H1 (cell line): Measurements from ENCODE around the gene HDAC9. TPM values are rescaled to one million over a fixed set of nuclear protein-coding genes. Genes with fewer than 3 reads are reported as not detected.
A peak's percentile ranks its signal among the peaks of the same experiment; 100 is the strongest.

ENCODE experiments used
- CTCF ChIA-PET: fragments of 300-600 bp; sonication (Branson Sonifier 250); formaldehyde crosslinking; loops from one replicate; lab custom pipeline; 2021; ENCODE audit not compliant: partially characterized antibody; lab: Charles Lee
- POLR2A ChIA-PET: fragments of 300-600 bp; sonication (Branson Sonifier 250); formaldehyde crosslinking; loops from one replicate; lab custom pipeline; 2021; ENCODE audit warnings: inconsistent platforms; ENCODE audit not compliant: partially characterized antibody; lab: Charles Lee
- DNase-seq, 2 experiments: peaks; one replicate each; pipeline versions ENCODE4 v3.0.0 to v3.0.0-alpha.2; 2010 to 2022; ENCODE audit warnings: low spot score in 2 of 2, low read depth in 1 of 2, mixed read lengths in 1 of 2
- FAIRE-seq: peaks from 2 replicates; lab custom pipeline; 2011; peaks lifted over from hg19 to GRCh38; lab: Jason Lieb, UNC
- H2AFZ ChIP-seq: 2 replicates; pipeline ENCODE4 v1.8.1; 2012; ENCODE audit warnings: low read length, inconsistent platforms
- H2AK5ac ChIP-seq: 2 replicates; pipeline ENCODE4 v1.6.1; 2013; ENCODE audit warnings: low read depth, low read length
- H2BK120ac ChIP-seq: replicated peaks from 2 replicates; pipeline ENCODE3; 2013; ENCODE audit warnings: low read depth, low read length, inconsistent platforms
- H2BK12ac ChIP-seq: 2 replicates; pipeline ENCODE4 v1.6.1; 2013; ENCODE audit warnings: low read depth, low read length
- H2BK15ac ChIP-seq: 2 replicates; pipeline ENCODE4 v1.6.1; 2013; ENCODE audit warnings: low read length
- H2BK20ac ChIP-seq: 2 replicates; pipeline ENCODE4 v1.6.1; 2013; ENCODE audit warnings: low read length
- H2BK5ac ChIP-seq: 2 replicates; pipeline ENCODE4 v1.6.1; 2013; ENCODE audit warnings: low read depth, low read length
- H3K14ac ChIP-seq: 2 replicates; pipeline ENCODE4 v1.6.1; 2013; ENCODE audit warnings: inconsistent platforms; ENCODE audit not compliant: insufficient read length
- H3K18ac ChIP-seq: 2 replicates; pipeline ENCODE4 v1.6.1; 2013; ENCODE audit warnings: low read length; ENCODE audit errors: extremely low read depth
- H3K23ac ChIP-seq: 2 replicates; pipeline ENCODE4 v1.6.1; 2013; ENCODE audit warnings: inconsistent platforms; ENCODE audit not compliant: insufficient read length
- H3K23me2 ChIP-seq: 2 replicates; pipeline ENCODE4 v1.6.1; 2013; ENCODE audit warnings: low read depth, low read length
- H3K27ac ChIP-seq: 2 replicates; pipeline ENCODE4 v1.6.1; 2011; ENCODE audit warnings: low read depth, low read length, inconsistent platforms
- H3K27me3 ChIP-seq, 4 experiments: replicated peaks in 1 of 4; 1 replicate in 1 of 4; 2 replicates in 3 of 4; pipeline versions ENCODE4 v1.6.1 to v1.8.1; 2011 to 2013; ENCODE audit warnings: low read length in 3 of 4, mild to moderate bottlenecking in 3 of 4, inconsistent platforms in 2 of 4, mixed read lengths in 2 of 4, moderate library complexity in 1 of 4; ENCODE audit not compliant: control insufficient read depth in 3 of 4, insufficient read depth in 3 of 4; ENCODE audit errors: extremely low read depth in 1 of 4
- H3K36me3 ChIP-seq, 4 experiments: 2 replicates each; pipeline versions ENCODE4 v1.6.1 to v1.8.1; 2011 to 2013; ENCODE audit warnings: mild to moderate bottlenecking in 4 of 4, low read length in 3 of 4, moderate library complexity in 2 of 4, control low read depth in 1 of 4, inconsistent platforms in 1 of 4; ENCODE audit not compliant: insufficient read depth in 4 of 4, control insufficient read depth in 2 of 4
- H3K4ac ChIP-seq: replicated peaks from 2 replicates; pipeline ENCODE3; 2013; ENCODE audit warnings: low read length, low read depth, mixed read lengths, inconsistent platforms; ENCODE audit not compliant: insufficient read length
- H3K4me1 ChIP-seq, 4 experiments: replicated peaks in 1 of 4; 1 replicate in 1 of 4; 2 replicates in 3 of 4; pipeline versions ENCODE4 v1.6.1 to v1.8.1; 2011 to 2013; ENCODE audit warnings: low read length in 3 of 4, inconsistent platforms in 2 of 4, mixed read lengths in 1 of 4; ENCODE audit not compliant: insufficient read depth in 4 of 4, control insufficient read depth in 3 of 4
- H3K4me2 ChIP-seq, 2 experiments: 2 replicates each; pipeline versions ENCODE4 v1.6.1 to v1.8.1; 2011 to 2013; ENCODE audit warnings: low read depth in 2 of 2, low read length in 2 of 2, control low read depth in 1 of 2, inconsistent platforms in 1 of 2, mild to moderate bottlenecking in 1 of 2; ENCODE audit not compliant: insufficient read depth in 1 of 2
- H3K4me3 ChIP-seq, 4 experiments: fragments of 200-600, 300-600 bp in 1 of 4; sonication (generic), shearing (Covaris generic), sonication (Bioruptor Twin) in 1 of 4; 2 replicates each; pipeline versions ENCODE4 v1.5.1 to v1.8.1; 2011 to 2016; ENCODE audit warnings: low read length in 4 of 4, low read depth in 3 of 4, control low read depth in 2 of 4, inconsistent platforms in 2 of 4, mild to moderate bottlenecking in 2 of 4, mixed read lengths in 1 of 4, moderate library complexity in 1 of 4; ENCODE audit not compliant: insufficient read depth in 2 of 4; ENCODE audit errors: extremely low read depth in 1 of 4
- H3K56ac ChIP-seq: replicated peaks from 2 replicates; pipeline ENCODE3; 2013; ENCODE audit warnings: low read depth, mild to moderate bottlenecking, mixed read lengths, low read length, inconsistent platforms; ENCODE audit not compliant: insufficient read length
- H3K79me1 ChIP-seq: 2 replicates; pipeline ENCODE4 v1.6.1; 2013; ENCODE audit warnings: low read depth, low read length, control low read depth
- H3K79me2 ChIP-seq, 2 experiments: 2 replicates each; pipeline versions ENCODE4 v1.6.1 to v1.8.1; 2012 to 2013; ENCODE audit warnings: low read length in 2 of 2, mild to moderate bottlenecking in 2 of 2, inconsistent platforms in 1 of 2; ENCODE audit not compliant: insufficient read depth in 2 of 2, control insufficient read depth in 1 of 2
- H3K9ac ChIP-seq, 4 experiments: replicated peaks in 1 of 4; 1 replicate in 1 of 4; 2 replicates in 3 of 4; pipeline versions ENCODE4 v1.6.1 to v1.8.1; 2011 to 2013; ENCODE audit warnings: low read depth in 3 of 4, low read length in 3 of 4, control low read depth in 2 of 4, mild to moderate bottlenecking in 2 of 4, moderate library complexity in 2 of 4, inconsistent platforms in 1 of 4; ENCODE audit errors: extremely low read depth in 1 of 4
- H3K9me3 ChIP-seq, 2 experiments: 2 replicates each; pipeline versions ENCODE4 v1.6.1 to v1.8.1; 2012 to 2013; ENCODE audit warnings: mild to moderate bottlenecking in 2 of 2, moderate library complexity in 2 of 2, control low read depth in 1 of 2, inconsistent platforms in 1 of 2, low read depth in 1 of 2, low read length in 1 of 2, mixed read lengths in 1 of 2; ENCODE audit not compliant: insufficient read depth in 2 of 2
- H4K20me1 ChIP-seq, 2 experiments: replicated peaks in 1 of 2; 2 replicates each; pipeline versions ENCODE3 to v1.8.1; 2011 to 2013; ENCODE audit warnings: inconsistent platforms in 2 of 2, low read length in 2 of 2, mild to moderate bottlenecking in 1 of 2; ENCODE audit not compliant: insufficient read depth in 2 of 2, control insufficient read depth in 1 of 2
- H4K5ac ChIP-seq: 2 replicates; pipeline ENCODE4 v1.6.1; 2013; ENCODE audit warnings: low read length, low read depth, mixed read lengths, inconsistent platforms; ENCODE audit not compliant: insufficient read length
- H4K8ac ChIP-seq: 2 replicates; pipeline ENCODE4 v1.8.0; 2013; ENCODE audit warnings: mild to moderate bottlenecking, moderate library complexity, low read length, inconsistent platforms; ENCODE audit not compliant: insufficient read depth; ENCODE audit errors: extremely low read depth
- H4K91ac ChIP-seq: replicated peaks from 2 replicates; pipeline ENCODE3; 2013; ENCODE audit warnings: low read length, mixed read lengths, inconsistent platforms; ENCODE audit not compliant: insufficient read length
- CTBP2 ChIP-seq: IDR thresholded peaks from 2 replicates; pipeline ENCODE4 v1.7.0; 2011; ENCODE audit warnings: borderline replicate concordance, mild to moderate bottlenecking, moderate library complexity, mixed read lengths, low read length; ENCODE audit not compliant: insufficient read depth, insufficient read length
- HDAC6 ChIP-seq: IDR thresholded peaks from one replicate; pipeline ENCODE4 v1.7.1; 2012; ENCODE audit warnings: low read depth, mild to moderate bottlenecking, inconsistent platforms, low read length, moderate library complexity
- KDM1A ChIP-seq: fragments of 200-600, 300-600 bp; sonication (generic); IDR thresholded peaks from 2 replicates; pipeline ENCODE4 v1.7.1; 2016; ENCODE audit warnings: mild to moderate bottlenecking, low read length, borderline replicate concordance
- TBP ChIP-seq: IDR thresholded peaks from 2 replicates; pipeline ENCODE4 v1.6.1; 2011; ENCODE audit warnings: low read depth, low read length, improper control_type of control experiment
- WGBS, 2 experiments: shearing (Covaris generic) in 1 of 2; methylation state at CpG; one replicate each; pipeline versions ENCODE4 v1.1.6 to v1.1.7; 2013 to 2015; ENCODE audit warnings: low lambda C conversion rate in 2 of 2, mixed read lengths in 2 of 2, inconsistent platforms in 1 of 2, low coverage in 1 of 2, missing lambda C conversion rate in 1 of 2; ENCODE audit not compliant: insufficient replicate concordance in 2 of 2, insufficient coverage in 1 of 2, insufficient read length in 1 of 2; ENCODE audit errors: extremely low coverage in 1 of 2, missing lambda C conversion rate in 1 of 2; 5-methylcytosine and 5-hydroxymethylcytosine counted together
- polyA plus RNA-seq, 7 experiments: library from polyadenylated mRNA; depleted of rRNA in 3 of 7; stranded (reverse) in 5 of 7; unstranded in 2 of 7; fragments of >200 nt in 5 of 7; fragments of 200-250 nt in 2 of 7; gene quantifications; 1 replicate in 5 of 7; 2 replicates in 1 of 7; 4 replicates in 1 of 7; pipeline versions ENCODE4 v1.2.1 to v1.2.3, GENCODE V29; 2011 to 2013; ENCODE audit warnings: missing spikeins in 2 of 7, mixed read lengths in 2 of 7
- total RNA-seq: library from RNA; stranded (reverse); fragmentation: NEBNext Ultra II Directional; extraction: Animal tissue kit (Norgen Biotek cat#: 25700); gene quantifications from 2 replicates; pipeline ENCODE4 v1.2.1, GENCODE V29; 2021
- TF ChIP-seq, protein P1 (sequence below): IDR thresholded peaks from 2 replicates; pipeline ENCODE4 v1.6.1; 2011; ENCODE audit warnings: low read length, improper control_type of control experiment

HDAC9 gene
- total and polyA plus RNA-seq, 2 of the 8 experiments (the other 6 are each of a cell fraction or from before 2014, with no cell fraction given) = 9.5 to 13.1 TPM

GRCh38 chr7:18458830-18459229 is 36.7 kb upstream of the HDAC9 start:
- H2BK120ac ChIP-seq = no peak overlapping the region
- H4K91ac ChIP-seq = no peak overlapping the region
- H4K5ac ChIP-seq = no peak overlapping the region
- no peak overlapping the region for H3K4ac ChIP-seq
- H3K36me3 ChIP-seq = no peaks in the 10 kb centered on the region
- H3K79me1 ChIP-seq = no peaks in the 10 kb centered on the region
- H3K79me2 ChIP-seq = no peaks in the 10 kb centered on the region
- ChIA-PET POLR2A (no interaction called here), CTCF (interaction anchor here (1.1 to 1.3 kb wide), 3 partner anchors 25 to 102 kb away, joined by 3 read pairs; no protein-coding TSS in a partner anchor)
- no peak overlapping the region for H3K4me2 ChIP-seq
- H2BK15ac ChIP-seq = no peak overlapping the region
- H2BK20ac ChIP-seq = no peak overlapping the region
- H2AFZ ChIP-seq = peak overlapping the region; percentile 14; the same call in 1 of the 2 replicates
- no peak overlapping the region for H3K23ac ChIP-seq
- TF ChIP-seq, protein P1, sequence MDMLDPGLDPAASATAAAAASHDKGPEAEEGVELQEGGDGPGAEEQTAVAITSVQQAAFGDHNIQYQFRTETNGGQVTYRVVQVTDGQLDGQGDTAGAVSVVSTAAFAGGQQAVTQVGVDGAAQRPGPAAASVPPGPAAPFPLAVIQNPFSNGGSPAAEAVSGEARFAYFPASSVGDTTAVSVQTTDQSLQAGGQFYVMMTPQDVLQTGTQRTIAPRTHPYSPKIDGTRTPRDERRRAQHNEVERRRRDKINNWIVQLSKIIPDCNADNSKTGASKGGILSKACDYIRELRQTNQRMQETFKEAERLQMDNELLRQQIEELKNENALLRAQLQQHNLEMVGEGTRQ = no peak
- TF ChIP-seq HDAC6 = no peak
- TF ChIP-seq CTBP2 = no peak
- TF ChIP-seq TBP = no peak
- no peak for TF ChIP-seq KDM1A
- H3K27me3 ChIP-seq = no peaks in the 10 kb centered on the region
- H3K4me1 ChIP-seq = no peaks in the 10 kb centered on the region
- FAIRE-seq (no peak), DNase-seq (no peak)
- no peak overlapping the region for H3K4me3 ChIP-seq
- no peak overlapping the region for H2AK5ac ChIP-seq
- H2BK12ac ChIP-seq = no peak overlapping the region
- WGBS, 2 experiments = 96% methylated on average over 5 of the region's 5 CpGs; no CpG with 5 or more reads in 1 of the 2 experiments
- H4K20me1 ChIP-seq = no peaks in the 10 kb centered on the region
- H3K9me3 ChIP-seq = no peaks in the 10 kb centered on the region
- H2BK5ac ChIP-seq = no peak overlapping the region
- no peak overlapping the region for H3K18ac ChIP-seq
- H3K14ac ChIP-seq = no peak overlapping the region
- no peak overlapping the region for H3K27ac ChIP-seq
- no peak overlapping the region for H3K9ac ChIP-seq
- no peak overlapping the region for H4K8ac ChIP-seq
- H3K23me2 ChIP-seq = no peaks in the 10 kb centered on the region
- no peak overlapping the region for H3K56ac ChIP-seq
